ENCODE data around the gene GPR137B.

DNA sequence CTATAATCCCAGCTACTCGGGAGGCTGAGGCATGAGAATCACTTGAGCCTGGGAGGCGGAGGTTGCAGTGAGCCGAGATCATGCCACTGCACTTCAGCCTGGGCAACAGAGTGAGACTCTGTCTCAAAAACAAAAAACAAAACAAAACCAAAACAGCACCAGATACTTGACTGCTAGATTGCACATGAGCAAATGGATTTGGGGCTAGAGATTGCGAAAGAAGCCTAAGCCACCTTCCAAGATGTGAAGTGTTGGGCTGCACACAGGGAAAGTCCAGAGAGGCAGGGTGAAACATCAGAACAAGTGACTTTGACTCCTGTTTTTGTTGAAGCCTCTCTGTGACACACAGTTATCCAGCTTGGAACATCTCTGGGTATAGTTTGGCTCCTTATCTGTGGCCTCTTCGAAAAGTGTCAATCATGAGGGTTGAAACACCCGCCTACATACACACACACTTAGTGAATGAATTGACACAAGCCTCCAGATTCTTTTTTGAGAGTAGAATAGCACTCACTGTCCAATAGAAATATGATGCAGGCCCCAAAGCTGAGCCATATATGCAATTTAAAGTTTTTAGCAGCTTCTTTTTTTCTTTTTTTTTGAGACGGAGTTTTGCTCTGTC is 34.2 kb upstream of the GPR137B start:
- TF ChIP-seq, protein P1, sequence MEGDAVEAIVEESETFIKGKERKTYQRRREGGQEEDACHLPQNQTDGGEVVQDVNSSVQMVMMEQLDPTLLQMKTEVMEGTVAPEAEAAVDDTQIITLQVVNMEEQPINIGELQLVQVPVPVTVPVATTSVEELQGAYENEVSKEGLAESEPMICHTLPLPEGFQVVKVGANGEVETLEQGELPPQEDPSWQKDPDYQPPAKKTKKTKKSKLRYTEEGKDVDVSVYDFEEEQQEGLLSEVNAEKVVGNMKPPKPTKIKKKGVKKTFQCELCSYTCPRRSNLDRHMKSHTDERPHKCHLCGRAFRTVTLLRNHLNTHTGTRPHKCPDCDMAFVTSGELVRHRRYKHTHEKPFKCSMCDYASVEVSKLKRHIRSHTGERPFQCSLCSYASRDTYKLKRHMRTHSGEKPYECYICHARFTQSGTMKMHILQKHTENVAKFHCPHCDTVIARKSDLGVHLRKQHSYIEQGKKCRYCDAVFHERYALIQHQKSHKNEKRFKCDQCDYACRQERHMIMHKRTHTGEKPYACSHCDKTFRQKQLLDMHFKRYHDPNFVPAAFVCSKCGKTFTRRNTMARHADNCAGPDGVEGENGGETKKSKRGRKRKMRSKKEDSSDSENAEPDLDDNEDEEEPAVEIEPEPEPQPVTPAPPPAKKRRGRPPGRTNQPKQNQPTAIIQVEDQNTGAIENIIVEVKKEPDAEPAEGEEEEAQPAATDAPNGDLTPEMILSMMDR (IDR thresholded peaks at IDR 0.05; ENCODE audit: poor library complexity), result no peak
- no peak for TF ChIP-seq EZH2 (IDR thresholded peaks at IDR 0.05; ENCODE audit: borderline replicate concordance)

All from hepatocyte (in vitro differentiated cells).